SK-N-SH (cell line): ENCODE data around the gene TMEM62.

Experiments
- EP300 ChIP-seq, 2 experiments: IDR thresholded peaks; 2 replicates each; pipeline versions ENCODE4 v1.4.0 to v1.6.1; 2012; ENCODE audit warnings: borderline replicate concordance in 1 of 2, low read depth in 1 of 2, low read length in 1 of 2
- EZH2phosphoT487 ChIP-seq: fragments of 200-600 bp; sonication (generic); IDR thresholded peaks from 2 replicates; pipeline ENCODE4 v1.6.1; 2017; ENCODE audit warnings: low read depth, mixed run types, mild to moderate bottlenecking, antibody characterized with exemption, moderate library complexity, borderline replicate concordance

GRCh38 chr15:43100971-43101370 lies 32.4 kb upstream of the TMEM62 start:
- no peak for TF ChIP-seq EP300 (IDR thresholded peaks at IDR 0.05; ENCODE audit: borderline replicate concordance in 1 of 2, low read depth in 1 of 2, low read length in 1 of 2)
- TF ChIP-seq EZH2phosphoT487 = no peak
